Thoracic aorta (tissue), 2 donors: ENCODE measurements around the gene SDSL. TPM values are rescaled to one million over a fixed set of nuclear protein-coding genes. Genes with fewer than 3 reads are reported as not detected.

Experiments
- ATAC-seq: fragments of 150-250 bp; one replicate; pipeline ENCODE4 v1.8.0; 2017; ENCODE audit warnings: low read depth; ENCODE audit not compliant: insufficient number of reproducible peaks, low FRiP score
- DNase-seq: peaks from one replicate; pipeline ENCODE4 v3.0.0-alpha.2; 2020; ENCODE audit warnings: low spot score
- H3K27ac ChIP-seq, 2 donors: fragments of 200-600 bp; sonication (generic); 1 replicate in 1 of 2; 2 replicates in 1 of 2; pipeline ENCODE4 v1.5.1; 2016; ENCODE audit warnings: mild to moderate bottlenecking in 2 of 2, moderate library complexity in 2 of 2
- H3K27me3 ChIP-seq: fragments of 200-600 bp; sonication (generic); replicated peaks from 2 replicates; pipeline ENCODE4 v1.6.0; 2016; ENCODE audit warnings: mild to moderate bottlenecking; ENCODE audit not compliant: insufficient read depth
- H3K36me3 ChIP-seq: fragments of 200-600 bp; sonication (generic); one replicate; pipeline ENCODE4 v1.5.1; 2016
- H3K4me1 ChIP-seq, 2 donors: fragments of 200-600 bp; sonication (generic); 1 replicate in 1 of 2; 2 replicates in 1 of 2; pipeline versions ENCODE4 v1.5.1 to v1.6.0; 2016; ENCODE audit warnings: low read depth in 2 of 2, mild to moderate bottlenecking in 1 of 2; ENCODE audit not compliant: control insufficient read depth in 1 of 2
- H3K4me3 ChIP-seq: fragments of 200-600 bp; sonication (generic); 2 replicates; pipeline ENCODE4 v1.5.1; 2016; ENCODE audit warnings: mild to moderate bottlenecking
- H3K9me3 ChIP-seq: fragments of 200-600 bp; sonication (generic); 2 replicates; pipeline ENCODE4 v1.5.1; 2016
- total RNA-seq, 2 donors: library from RNA; depleted of rRNA; stranded (reverse); fragments of >200 nt; gene quantifications; one replicate each; pipeline versions ENCODE4 v1.1.0 to v1.2.3, GENCODE V29; 2016
- TF ChIP-seq, protein P1 (sequence below): fragments of 200-600 bp; sonication (generic); IDR thresholded peaks from one replicate; pipeline ENCODE4 v1.5.1; 2019; ENCODE audit warnings: antibody characterized with exemption

Gene SDSL
- total RNA-seq, 2 donors from 2014 or later = 3.5 to 9.0 TPM

DNA sequence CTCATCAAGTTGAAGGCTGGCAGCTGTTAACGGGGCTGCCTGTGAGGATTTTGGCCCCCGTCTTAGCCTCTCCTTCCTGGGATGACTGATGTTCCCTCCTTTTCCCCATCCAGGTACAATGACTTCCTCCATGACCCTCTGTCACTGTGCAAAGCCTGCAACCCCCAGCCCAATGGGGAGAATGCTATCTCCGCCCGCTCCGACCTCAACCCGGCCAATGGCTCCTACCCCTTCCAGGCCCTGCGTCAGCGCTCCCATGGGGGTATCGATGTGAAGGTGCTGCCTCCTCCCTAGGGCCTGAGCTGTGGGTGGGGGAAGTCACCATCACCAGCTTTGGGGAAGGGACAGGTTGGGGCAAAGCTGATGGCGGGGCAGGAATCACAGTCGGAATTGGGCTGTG is 34.5 kb upstream of the SDSL start:
- Histone ChIP-seq H3K27me3 (no peaks in the 10 kb centered on the region), H3K9me3 (no peaks in the 10 kb centered on the region), H3K4me1 (no peaks in the 10 kb centered on the region), H3K27ac (no peak overlapping the region), H3K36me3 (peaks cover 50% of the 10 kb centered on the region), H3K4me3 (no peak overlapping the region)
- DNase-seq (no peak), ATAC-seq (no peak)
- TF ChIP-seq, protein P1, sequence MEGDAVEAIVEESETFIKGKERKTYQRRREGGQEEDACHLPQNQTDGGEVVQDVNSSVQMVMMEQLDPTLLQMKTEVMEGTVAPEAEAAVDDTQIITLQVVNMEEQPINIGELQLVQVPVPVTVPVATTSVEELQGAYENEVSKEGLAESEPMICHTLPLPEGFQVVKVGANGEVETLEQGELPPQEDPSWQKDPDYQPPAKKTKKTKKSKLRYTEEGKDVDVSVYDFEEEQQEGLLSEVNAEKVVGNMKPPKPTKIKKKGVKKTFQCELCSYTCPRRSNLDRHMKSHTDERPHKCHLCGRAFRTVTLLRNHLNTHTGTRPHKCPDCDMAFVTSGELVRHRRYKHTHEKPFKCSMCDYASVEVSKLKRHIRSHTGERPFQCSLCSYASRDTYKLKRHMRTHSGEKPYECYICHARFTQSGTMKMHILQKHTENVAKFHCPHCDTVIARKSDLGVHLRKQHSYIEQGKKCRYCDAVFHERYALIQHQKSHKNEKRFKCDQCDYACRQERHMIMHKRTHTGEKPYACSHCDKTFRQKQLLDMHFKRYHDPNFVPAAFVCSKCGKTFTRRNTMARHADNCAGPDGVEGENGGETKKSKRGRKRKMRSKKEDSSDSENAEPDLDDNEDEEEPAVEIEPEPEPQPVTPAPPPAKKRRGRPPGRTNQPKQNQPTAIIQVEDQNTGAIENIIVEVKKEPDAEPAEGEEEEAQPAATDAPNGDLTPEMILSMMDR = no peak

DNA sequence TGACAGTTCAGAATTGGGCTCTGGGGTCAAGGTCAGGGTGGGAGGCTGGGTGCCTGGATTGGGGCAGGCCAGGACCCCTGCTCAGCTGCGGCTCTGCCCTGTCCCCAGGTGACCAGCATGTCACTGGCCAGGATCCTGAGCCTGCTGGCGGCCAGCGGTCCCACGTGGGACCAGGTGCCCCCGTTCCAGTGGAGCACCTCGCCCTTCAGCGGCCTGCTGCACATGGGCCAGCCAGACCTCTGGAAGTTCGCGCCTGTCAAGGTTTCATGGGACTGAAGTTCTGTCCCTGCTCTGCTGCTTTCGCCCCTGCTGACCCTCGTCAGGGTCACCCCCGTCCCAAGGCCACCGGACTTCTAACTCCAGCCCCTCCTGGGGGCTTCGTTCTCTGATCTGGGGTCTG is 33.8 kb upstream of the SDSL start:
- TF ChIP-seq, protein P1 = no peak
- DNase-seq (no peak), ATAC-seq (no peak)
- Histone ChIP-seq H3K4me3 (no peak overlapping the region), H3K9me3 (no peaks in the 10 kb centered on the region), H3K4me1 (no peaks in the 10 kb centered on the region), H3K27me3 (no peaks in the 10 kb centered on the region), H3K27ac (no peak overlapping the region), H3K36me3 (peaks cover 46% of the 10 kb centered on the region)

DNA sequence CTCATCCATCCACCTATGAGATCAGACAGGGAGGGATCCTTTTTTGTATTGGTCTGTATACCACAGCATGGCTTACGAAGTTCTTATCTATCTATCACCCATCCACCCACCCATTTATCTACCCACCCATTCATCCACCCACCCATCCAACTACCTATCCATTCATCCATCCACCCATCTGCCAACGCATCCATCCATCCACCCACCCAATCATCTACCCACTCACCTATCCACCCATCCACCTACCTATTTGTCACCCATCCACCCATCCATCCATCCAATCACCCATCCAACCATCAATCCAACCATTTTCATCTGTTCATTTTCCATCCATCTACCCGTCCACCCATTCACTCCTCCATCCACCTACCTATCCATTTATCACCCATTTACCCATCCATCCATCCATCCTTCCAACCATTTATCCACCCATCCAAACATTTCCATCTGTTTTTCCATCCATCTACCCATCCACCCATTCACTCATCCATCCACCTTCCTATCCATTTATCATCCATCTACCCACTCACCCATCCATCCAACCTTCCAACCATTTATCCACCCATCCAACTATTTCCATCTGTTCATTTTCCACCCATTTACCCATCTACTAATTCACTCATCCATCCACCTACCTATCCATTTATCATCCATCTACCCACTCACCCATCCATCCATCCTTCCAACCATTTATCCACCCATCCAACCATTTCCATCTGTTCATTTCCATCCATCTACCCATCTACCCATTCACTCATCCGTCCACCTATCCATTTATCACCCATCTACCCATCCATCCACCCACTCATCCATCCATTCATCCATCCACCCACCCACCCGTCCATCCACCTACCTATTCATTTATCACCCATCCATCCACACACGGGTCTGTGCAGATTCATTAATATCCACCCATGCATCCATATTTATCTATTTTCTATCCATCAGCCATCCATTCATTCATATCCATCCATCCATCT is 31.8 kb upstream of the SDSL start:
- no peak for DNase-seq
- Histone ChIP-seq H3K9me3 (no peaks in the 10 kb centered on the region), H3K4me3 (no peak overlapping the region), H3K27ac (no peak overlapping the region), H3K36me3 (peaks cover 27% of the 10 kb centered on the region), H3K27me3 (no peaks in the 10 kb centered on the region), H3K4me1 (no peaks in the 10 kb centered on the region)
- TF ChIP-seq, protein P1 = no peak
- no peak for ATAC-seq

DNA sequence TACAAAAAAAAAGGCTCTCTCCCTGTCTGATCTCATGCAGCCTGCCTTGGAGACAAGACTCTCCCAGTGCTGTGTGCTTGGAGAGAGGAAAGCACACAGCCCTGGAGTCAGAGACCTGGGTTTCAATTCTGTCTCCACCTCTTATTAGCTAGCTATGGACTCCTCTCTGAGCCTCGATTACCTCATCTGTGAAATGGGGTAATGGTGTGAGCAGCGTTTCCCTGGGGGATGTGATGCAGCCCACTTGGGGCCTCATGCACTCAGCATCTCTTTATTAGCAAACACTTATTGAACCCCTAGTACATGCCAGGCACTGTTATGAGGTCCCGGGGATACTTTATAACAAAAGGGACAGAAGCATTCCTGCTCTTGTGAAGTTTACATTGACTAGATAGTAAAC is 31.0 kb upstream of the SDSL start:
- peaks cover 26% of the 10 kb centered on the region for H3K36me3 ChIP-seq
- ATAC-seq = no peak
- no peak for DNase-seq

DNA sequence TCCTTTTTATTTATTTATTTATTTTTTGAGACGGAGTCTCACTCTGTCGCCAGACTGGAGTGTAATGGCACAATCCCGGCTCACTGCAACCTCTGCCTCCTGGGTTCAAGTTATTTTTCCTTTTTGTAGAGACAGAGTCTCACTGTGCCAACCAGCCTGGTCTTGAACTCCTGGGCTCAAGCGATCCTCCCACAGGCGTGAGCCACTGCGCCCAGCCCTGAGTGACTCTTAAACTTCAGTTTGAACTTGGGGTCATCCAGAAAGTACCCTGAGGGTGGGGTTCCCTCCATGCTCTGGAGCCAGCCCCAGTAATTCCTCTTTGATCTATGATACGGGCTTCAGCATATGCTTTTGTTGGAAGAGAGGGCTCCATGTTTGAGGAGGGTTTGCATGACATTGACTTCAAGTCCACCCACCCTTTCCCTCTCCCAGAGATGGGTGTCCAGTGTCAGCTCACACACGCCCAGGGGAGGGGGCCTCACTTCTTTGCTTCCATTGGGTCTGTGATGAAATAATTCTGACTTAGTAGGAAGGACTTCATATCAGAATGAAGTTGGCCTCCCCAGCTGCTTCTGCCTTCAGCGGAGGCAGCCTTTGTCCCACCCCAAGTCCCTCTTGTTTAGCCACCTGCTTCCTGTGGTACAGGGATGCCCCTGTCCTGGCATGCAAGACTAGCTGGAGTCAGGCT is 30.4 kb upstream of the SDSL start:
- no peak overlapping the region for H3K27ac ChIP-seq
- TF ChIP-seq, protein P1 = no peak
- H3K9me3 ChIP-seq = no peaks in the 10 kb centered on the region
- H3K4me1 ChIP-seq = no peaks in the 10 kb centered on the region
- H3K4me3 ChIP-seq = no peak overlapping the region
- no peak for ATAC-seq
- DNase-seq = no peak
- H3K36me3 ChIP-seq = peaks cover 24% of the 10 kb centered on the region
- no peaks in the 10 kb centered on the region for H3K27me3 ChIP-seq

More for the DNA sequence above, 31.0 kb upstream of the SDSL start:
- TF ChIP-seq, protein P1 = no peak
- Histone ChIP-seq H3K4me1 (no peaks in the 10 kb centered on the region), H3K27me3 (no peaks in the 10 kb centered on the region), H3K9me3 (no peaks in the 10 kb centered on the region), H3K4me3 (no peak overlapping the region), H3K27ac (no peak overlapping the region)
